NCI-H1092 (cell line): ENCODE measurements around the gene ACTG2.

Experiments
- DNase-seq: peaks from one replicate; lab custom pipeline; 2025; lab: John Stamatoyannopoulos, UW

The ACTG2 gene

DNA sequence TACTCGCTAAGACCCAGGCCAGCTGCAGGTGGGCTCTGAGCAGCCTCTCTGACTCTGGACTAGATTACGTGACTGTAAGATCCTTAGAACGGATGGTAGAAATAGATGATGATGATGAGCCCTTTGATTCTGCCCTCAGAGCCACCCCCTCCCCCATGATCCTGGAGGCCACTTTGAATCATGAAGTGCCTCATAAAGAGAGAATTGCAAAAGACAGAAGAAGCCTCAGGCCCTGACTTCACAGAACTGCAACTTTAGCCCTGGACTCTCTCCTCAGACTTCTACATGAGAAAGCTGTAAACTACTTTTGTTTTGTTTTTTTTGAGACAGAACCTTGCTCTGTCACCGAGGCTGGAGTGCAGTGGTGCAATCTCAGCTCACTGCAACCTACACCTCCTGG lies 76.5 kb downstream of the ACTG2 start:
- no peak for DNase-seq
